HepG2 (cell line): ENCODE results near the gene CBX2. TPM values are rescaled to one million over a fixed set of nuclear protein-coding genes. Genes with fewer than 3 reads are reported as not detected.
A peak's percentile ranks its signal among the peaks of the same experiment; 100 is the strongest.

Experiments
- ATAC-seq: fragments of 200-7000 bp; cut with Tn5 transposase; 3 replicates; pipeline ENCODE4 v1.9.1; 2020; ENCODE audit warnings: mild to moderate bottlenecking, moderate library complexity
- BruUV-seq: library from RNA; stranded (reverse); fragments of 400-500 nt; replicated peaks from 2 replicates; lab custom pipeline; 2021; lab: Mats Ljungman, UMichigan
- CTCF ChIA-PET: fragments of 300-600 bp; formaldehyde crosslinking; extraction: SDS; loops from one replicate; lab custom pipeline; 2021; ENCODE audit warnings: low total read pairs, inconsistent platforms, low intra/inter-chr PET ratio; lab: Yijun Ruan, JAX
- POLR2A ChIA-PET: fragments of 350-600 bp; sonication (Branson Sonifier 250); formaldehyde crosslinking; loops from one replicate; lab custom pipeline; 2020; ENCODE audit warnings: antibody characterized with exemption, inconsistent platforms; lab: Yijun Ruan, JAX
- DNase-seq: peaks from one replicate; pipeline ENCODE4 v3.0.0-alpha.2; 2015; ENCODE audit warnings: low spot score
- FAIRE-seq: peaks from 3 replicates; lab custom pipeline; 2011; peaks lifted over from hg19 to GRCh38; lab: Jason Lieb, UNC
- H2AFZ ChIP-seq: one replicate; pipeline ENCODE4 v1.6.1; 2011; ENCODE audit warnings: low read length, inconsistent platforms
- H3K27ac ChIP-seq: fragments of 300-600 bp; 3 replicates; pipeline ENCODE4 v1.8.0; 2011; ENCODE audit warnings: mixed run types, mild to moderate bottlenecking, mixed read lengths, low read length, inconsistent platforms; ENCODE audit not compliant: insufficient read depth; ENCODE audit errors: extremely low read length
- H3K27me3 ChIP-seq, 2 experiments: fragments of 200-600 bp in 1 of 2; 2 replicates in 1 of 2; 3 replicates in 1 of 2; pipeline versions ENCODE4 v1.6.0 to v1.8.0; 2011; ENCODE audit warnings: low read length in 2 of 2, mild to moderate bottlenecking in 2 of 2, moderate library complexity in 2 of 2, inconsistent platforms in 1 of 2; ENCODE audit not compliant: insufficient read depth in 2 of 2, control insufficient read depth in 1 of 2
- H3K36me3 ChIP-seq, 2 experiments: fragments of 200-600 bp in 1 of 2; replicated peaks in 1 of 2; 2 replicates in 1 of 2; 3 replicates in 1 of 2; pipeline versions ENCODE4 v1.5.1 to v1.8.0; 2011; ENCODE audit warnings: low read length in 2 of 2, inconsistent platforms in 1 of 2; ENCODE audit not compliant: insufficient read depth in 2 of 2, control insufficient read depth in 1 of 2
- H3K4me1 ChIP-seq: 2 replicates; pipeline ENCODE4 v1.5.1; 2012; ENCODE audit warnings: low read length, inconsistent platforms; ENCODE audit not compliant: insufficient read depth
- H3K4me2 ChIP-seq: 2 replicates; pipeline ENCODE4 v1.6.0; 2011; ENCODE audit warnings: low read depth, low read length, inconsistent platforms
- H3K4me3 ChIP-seq, 3 experiments: fragments of 200-600 bp in 1 of 3; sonication (generic), shearing (Covaris generic) in 1 of 3; replicated peaks in 1 of 3; 2 replicates each; pipeline ENCODE4 v1.5.1; 2011 to 2016; ENCODE audit warnings: low read length in 3 of 3, inconsistent platforms in 2 of 3, low read depth in 2 of 3, mild to moderate bottlenecking in 2 of 3, control low read depth in 1 of 3, mixed read lengths in 1 of 3; ENCODE audit not compliant: insufficient read depth in 1 of 3
- H3K79me2 ChIP-seq: one replicate; pipeline ENCODE4 v1.6.1; 2011; ENCODE audit warnings: low read length, inconsistent platforms; ENCODE audit not compliant: insufficient read depth
- H3K9ac ChIP-seq: 2 replicates; pipeline ENCODE4 v1.6.0; 2011; ENCODE audit warnings: mild to moderate bottlenecking, low read depth, low read length, inconsistent platforms; ENCODE audit not compliant: insufficient read depth
- H3K9me3 ChIP-seq: 2 replicates; pipeline ENCODE4 v1.5.1; 2012; ENCODE audit warnings: mild to moderate bottlenecking, low read length
- H4K20me1 ChIP-seq: 2 replicates; pipeline ENCODE4 v1.6.0; 2011; ENCODE audit warnings: inconsistent platforms, mild to moderate bottlenecking, low read length, moderate library complexity; ENCODE audit not compliant: insufficient read depth
- ARNT2 ChIP-seq: sonication (generic); formaldehyde crosslinking; IDR thresholded peaks from 2 replicates; pipeline ENCODE4 v1.8.0; 2022; ENCODE audit warnings: mild to moderate bottlenecking, low read depth, missing genetic modification reagents, moderate library complexity
- CREM ChIP-seq, 2 experiments: sonication (generic) in 1 of 2; formaldehyde crosslinking in 1 of 2; IDR thresholded peaks; 2 replicates each; pipeline versions ENCODE4 v1.4.0 to v1.6.1; 2016 to 2020; ENCODE audit warnings: antibody characterized with exemption in 1 of 2, mild to moderate bottlenecking in 1 of 2, missing genetic modification reagents in 1 of 2
- HMG20B ChIP-seq: conservative IDR thresholded peaks from 2 replicates; pipeline ENCODE4 v1.6.1; 2016; ENCODE audit warnings: missing genetic modification reagents, missing compliant biosample characterization
- IRX3 ChIP-seq: sonication (generic); formaldehyde crosslinking; IDR thresholded peaks from 2 replicates; pipeline ENCODE4 v1.8.1; 2023; ENCODE audit warnings: mild to moderate bottlenecking, low read depth, missing genetic modification reagents, borderline replicate concordance
- KAT2B ChIP-seq: fragments of 150-350 bp; IDR thresholded peaks from 2 replicates; pipeline ENCODE4 v1.6.1; 2014; ENCODE audit warnings: low read depth, low read length, borderline replicate concordance
- MAF1 ChIP-seq: sonication (generic); formaldehyde crosslinking; IDR thresholded peaks from 2 replicates; pipeline ENCODE4 v1.5.0; 2020; ENCODE audit warnings: missing genetic modification reagents, borderline replicate concordance
- MAFG ChIP-seq: sonication (generic); formaldehyde crosslinking; IDR thresholded peaks from 2 replicates; pipeline ENCODE4 v1.5.1; 2020; ENCODE audit warnings: mild to moderate bottlenecking, missing genetic modification reagents
- MIER2 ChIP-seq: IDR thresholded peaks from 2 replicates; pipeline ENCODE4 v1.6.1; 2016; ENCODE audit warnings: missing biosample characterization, missing genetic modification reagents
- PAF1 ChIP-seq: IDR thresholded peaks from 2 replicates; pipeline ENCODE4 v1.6.1; 2016; ENCODE audit warnings: missing genetic modification reagents, missing compliant biosample characterization
- TMF1 ChIP-seq: sonication (generic); formaldehyde crosslinking; IDR thresholded peaks from 2 replicates; pipeline ENCODE4 v1.8.1; 2022; ENCODE audit warnings: low read depth, missing genetic modification reagents
- ZBTB7A ChIP-seq: sonication (generic); formaldehyde crosslinking; IDR thresholded peaks from 2 replicates; pipeline ENCODE4 v1.8.0; 2022; ENCODE audit warnings: mild to moderate bottlenecking, missing genetic modification reagents
- ZBTB8A ChIP-seq: sonication (generic); formaldehyde crosslinking; IDR thresholded peaks from 2 replicates; pipeline ENCODE4 v1.4.0; 2020; ENCODE audit warnings: mild to moderate bottlenecking, low read depth, missing genetic modification reagents, borderline replicate concordance
- ZNF264 ChIP-seq: sonication (generic); formaldehyde crosslinking; IDR thresholded peaks from 2 replicates; pipeline ENCODE4 v1.4.0; 2020; ENCODE audit warnings: missing genetic modification reagents
- ZNF878 ChIP-seq: sonication (generic); formaldehyde crosslinking; IDR thresholded peaks from 2 replicates; pipeline ENCODE4 v1.8.1; 2023; ENCODE audit warnings: mild to moderate bottlenecking, missing genetic modification reagents, moderate library complexity
- ZSCAN22 ChIP-seq: sonication (generic); formaldehyde crosslinking; IDR thresholded peaks from 2 replicates; pipeline ENCODE4 v1.4.0; 2020; ENCODE audit warnings: mild to moderate bottlenecking, missing genetic modification reagents
- WGBS: methylation state at CpG from one replicate; pipeline ENCODE4 v1.1.6; 2017; ENCODE audit warnings: low lambda C conversion rate; 5-methylcytosine and 5-hydroxymethylcytosine counted together
- in situ Hi-C: cut with HindIII; loops from 2 replicates; pipeline ENCODE4 v1.10.0; 2017; ENCODE audit warnings: low pct_unique_long_range_greater_than_20kb; ENCODE audit not compliant: extremely low pct_ligation_motif_present
- intact Hi-C: fragments of 100-400 bp; cut with micrococcal nuclease; formaldehyde crosslinking; loops from one replicate; pipeline ENCODE4 v1.10.0; 2022; ENCODE audit not compliant: unreplicated experiment
- polyA plus RNA-seq, 8 experiments: library from polyadenylated mRNA; depleted of rRNA in 3 of 8; stranded (reverse) in 7 of 8; unstranded in 1 of 8; fragments of >200 nt; fragmentation: Illumina TruSeq in 4 of 8; extraction: Trizol in 4 of 8; gene quantifications; 2 replicates each; pipeline versions ENCODE4 v1.2.1 to v1.2.3, GENCODE V29; 2011 to 2016; ENCODE audit warnings: low read depth in 4 of 8, missing spikeins in 1 of 8, mixed read lengths in 1 of 8; ENCODE audit not compliant: insufficient read depth in 1 of 8
- total RNA-seq, 5 experiments: library from RNA; depleted of rRNA; stranded (reverse); fragments of >200 nt; fragmentation: Illumina TruSeq; extraction: Trizol; gene quantifications; 2 replicates each; pipeline ENCODE4 v1.2.3, GENCODE V29; 2016; ENCODE audit warnings: low read depth in 1 of 5
- TF ChIP-seq, protein P1 (sequence below): sonication (generic); formaldehyde crosslinking; conservative IDR thresholded peaks from 2 replicates; pipeline ENCODE4 v1.8.0; 2022; ENCODE audit warnings: missing genetic modification reagents
- TF ChIP-seq, protein P2 (sequence below): sonication (generic); formaldehyde crosslinking; IDR thresholded peaks from 2 replicates; pipeline ENCODE4 v1.9.0; 2022; ENCODE audit warnings: low read depth, missing genetic modification reagents
- TF ChIP-seq, protein P3 (sequence below): IDR thresholded peaks from 2 replicates; pipeline ENCODE4 v1.6.1; 2016; ENCODE audit warnings: mild to moderate bottlenecking, missing biosample characterization, missing genetic modification reagents
- TF ChIP-seq, protein P4 (sequence below): sonication (generic); formaldehyde crosslinking; IDR thresholded peaks from 2 replicates; pipeline ENCODE4 v1.8.0; 2022; ENCODE audit warnings: missing genetic modification reagents, low read depth, mild to moderate bottlenecking, borderline replicate concordance

The CBX2 gene
- total and polyA plus RNA-seq, 2 of the 13 experiments (the other 11 are each of a cell fraction or from before 2014, with no cell fraction given), result 14.5 to 31.1 TPM

DNA sequence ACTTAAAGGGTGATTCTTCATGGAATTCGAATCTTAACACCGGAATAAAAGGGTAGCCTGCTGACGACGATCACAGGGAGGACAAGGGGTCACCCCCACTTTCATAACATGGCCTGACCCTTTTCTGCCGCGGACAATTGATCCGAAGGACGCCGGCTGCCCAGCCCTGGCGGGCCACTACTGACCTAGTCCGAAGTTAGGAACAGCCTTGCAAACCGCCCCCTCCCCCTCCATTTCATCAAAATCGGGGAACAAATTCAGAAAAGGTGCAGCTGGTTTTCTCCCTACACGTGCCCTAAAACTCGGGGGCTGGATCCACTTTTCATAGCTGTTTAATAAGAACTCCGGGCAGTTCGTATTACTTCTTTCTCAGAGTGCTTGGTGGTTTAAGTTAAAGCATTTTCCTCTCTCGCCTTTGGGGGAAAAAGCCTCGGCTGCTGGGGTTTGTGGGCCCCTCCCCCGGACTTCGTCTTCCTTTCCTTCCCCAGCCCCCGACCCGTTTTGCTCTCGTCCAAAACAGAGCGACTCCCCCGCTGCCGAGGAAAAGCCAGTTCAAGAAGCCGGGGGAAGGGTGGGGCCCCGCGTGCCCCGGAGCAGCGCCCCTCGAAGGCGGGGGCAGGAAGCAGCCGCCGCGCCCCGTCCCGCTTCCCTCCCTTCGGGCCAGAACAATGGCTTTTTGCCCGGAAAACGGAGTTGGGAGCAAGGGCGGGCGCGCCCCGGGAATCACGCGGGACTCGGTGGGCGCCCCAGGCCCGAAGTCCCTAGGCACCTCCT is 641 bp upstream of the CBX2 start:
- Histone ChIP-seq H3K79me2 (peaks cover 16% of the 10 kb centered on the region), H3K36me3 (peaks cover 13 to 25% of the 10 kb centered on the region in 2 experiments; a peak in 4 of 5 replicates), H3K4me2 (peak overlapping the region; percentile 92), H3K27me3 (peaks cover 0 to 11% of the 10 kb centered on the region in 2 experiments; a peak in 3 of 5 replicates), H3K27ac (peak overlapping the region; percentile 69), H3K9me3 (no peaks in the 10 kb centered on the region), H2AFZ (no peak overlapping the region), H4K20me1 (peaks cover 14% of the 10 kb centered on the region; the same call in 1 of the 2 replicates), H3K4me1 (peaks cover 84% of the 10 kb centered on the region), H3K4me3 (peak overlapping the region; percentile 35 to 67 (median 58)), H3K9ac (peak overlapping the region; percentile 65)
- in situ Hi-C loops, result no loop called here
- ChIA-PET CTCF (no interaction called here), POLR2A (interaction anchor here (0.7 to 1.5 kb wide), 6 partner anchors 17 to 215 kb away, joined by 3 to 10 read pairs (median 5); partner anchors contain the start of gene CBX8)
- ATAC-seq (peak; percentile 53), DNase-seq (peak; percentile 46), FAIRE-seq (no peak)
- WGBS, result 1% methylated on average over 38 of the region's 51 CpGs
- intact Hi-C loops, result loop anchor here (5.0 kb wide), 1 partner anchor 35 kb away; no protein-coding TSS in a partner anchor
- BruUV-seq, result no TSS peak
- TF ChIP-seq ZNF264, result peak; percentile 35; the same call in 1 of the 2 replicates
- TF ChIP-seq, protein P1, sequence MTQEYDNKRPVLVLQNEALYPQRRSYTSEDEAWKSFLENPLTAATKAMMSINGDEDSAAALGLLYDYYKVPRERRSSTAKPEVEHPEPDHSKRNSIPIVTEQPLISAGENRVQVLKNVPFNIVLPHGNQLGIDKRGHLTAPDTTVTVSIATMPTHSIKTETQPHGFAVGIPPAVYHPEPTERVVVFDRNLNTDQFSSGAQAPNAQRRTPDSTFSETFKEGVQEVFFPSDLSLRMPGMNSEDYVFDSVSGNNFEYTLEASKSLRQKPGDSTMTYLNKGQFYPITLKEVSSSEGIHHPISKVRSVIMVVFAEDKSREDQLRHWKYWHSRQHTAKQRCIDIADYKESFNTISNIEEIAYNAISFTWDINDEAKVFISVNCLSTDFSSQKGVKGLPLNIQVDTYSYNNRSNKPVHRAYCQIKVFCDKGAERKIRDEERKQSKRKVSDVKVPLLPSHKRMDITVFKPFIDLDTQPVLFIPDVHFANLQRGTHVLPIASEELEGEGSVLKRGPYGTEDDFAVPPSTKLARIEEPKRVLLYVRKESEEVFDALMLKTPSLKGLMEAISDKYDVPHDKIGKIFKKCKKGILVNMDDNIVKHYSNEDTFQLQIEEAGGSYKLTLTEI (CRISPR knock-in tag), result no peak
- no peak for TF ChIP-seq IRX3 (CRISPR knock-in tag)
- TF ChIP-seq, protein P2, sequence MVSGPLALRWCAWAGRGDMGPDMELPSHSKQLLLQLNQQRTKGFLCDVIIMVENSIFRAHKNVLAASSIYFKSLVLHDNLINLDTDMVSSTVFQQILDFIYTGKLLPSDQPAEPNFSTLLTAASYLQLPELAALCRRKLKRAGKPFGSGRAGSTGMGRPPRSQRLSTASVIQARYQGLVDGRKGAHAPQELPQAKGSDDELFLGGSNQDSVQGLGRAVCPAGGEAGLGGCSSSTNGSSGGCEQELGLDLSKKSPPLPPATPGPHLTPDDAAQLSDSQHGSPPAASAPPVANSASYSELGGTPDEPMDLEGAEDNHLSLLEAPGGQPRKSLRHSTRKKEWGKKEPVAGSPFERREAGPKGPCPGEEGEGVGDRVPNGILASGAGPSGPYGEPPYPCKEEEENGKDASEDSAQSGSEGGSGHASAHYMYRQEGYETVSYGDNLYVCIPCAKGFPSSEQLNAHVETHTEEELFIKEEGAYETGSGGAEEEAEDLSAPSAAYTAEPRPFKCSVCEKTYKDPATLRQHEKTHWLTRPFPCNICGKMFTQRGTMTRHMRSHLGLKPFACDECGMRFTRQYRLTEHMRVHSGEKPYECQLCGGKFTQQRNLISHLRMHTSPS (CRISPR knock-in tag), result no peak; the same call in 1 of the 2 replicates
- TF ChIP-seq, protein P3, sequence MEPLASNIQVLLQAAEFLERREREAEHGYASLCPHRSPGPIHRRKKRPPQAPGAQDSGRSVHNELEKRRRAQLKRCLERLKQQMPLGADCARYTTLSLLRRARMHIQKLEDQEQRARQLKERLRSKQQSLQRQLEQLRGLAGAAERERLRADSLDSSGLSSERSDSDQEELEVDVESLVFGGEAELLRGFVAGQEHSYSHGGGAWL (CRISPR knock-in tag), result no peak
- TF ChIP-seq PAF1 (CRISPR knock-in tag), result no peak
- no peak; the same call in 1 of the 2 replicates for TF ChIP-seq CREM (IDR thresholded peaks at IDR 0.05)
- TF ChIP-seq CREM (CRISPR knock-in tag; IDR thresholded peaks at IDR 0.05), result no peak
- TF ChIP-seq ARNT2 (CRISPR knock-in tag), result peak; percentile 2; the same call in 1 of the 2 replicates
- TF ChIP-seq ZBTB8A (CRISPR knock-in tag), result no peak
- TF ChIP-seq TMF1 (CRISPR knock-in tag), result no peak
- no peak for TF ChIP-seq MIER2
- TF ChIP-seq ZSCAN22 (CRISPR knock-in tag), result no peak
- TF ChIP-seq HMG20B, result no peak
- TF ChIP-seq MAFG (CRISPR knock-in tag), result no peak
- TF ChIP-seq, protein P4, sequence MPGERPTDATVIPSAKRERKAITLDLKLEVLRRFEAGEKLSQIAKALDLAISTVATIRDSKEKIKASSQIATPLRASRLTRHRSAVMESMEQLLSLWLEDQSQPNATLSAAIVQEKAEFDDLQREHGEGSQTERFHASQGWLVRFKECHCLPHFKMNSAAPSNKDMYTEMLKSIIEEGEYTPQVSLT (CRISPR knock-in tag), result no peak
- 0 out of 2 replicates have a peak, but pooled peaks have one; percentile 39 for TF ChIP-seq ZNF878 (CRISPR knock-in tag)
- no peak for TF ChIP-seq KAT2B
- peak; percentile 74; the same call in 1 of the 2 replicates for TF ChIP-seq MAF1
- TF ChIP-seq ZBTB7A (CRISPR knock-in tag), result no peak
